GM18858 (cell line): Measurements from ENCODE around the gene LRRC37B.
"Not testable (repeated sequence)": the region's sequence is repeated elsewhere in the genome, so short reads cannot be mapped to it uniquely, and the experiment has no call there.

Experiments used
- ATAC-seq: cut with Tn5 transposase; IDR thresholded peaks from one replicate; pipeline ENCODE4 v1.9.1; 2021; ENCODE audit not compliant: unreplicated experiment

Gene LRRC37B

GRCh38 chr17:32041306-32041875 is 34.2 kb downstream of the LRRC37B start:
- ATAC-seq = not testable (repeated sequence)

- not testable (repeated sequence) for ATAC-seq
Measured at GRCh38 chr17:32042266-32042665, 35.1 kb downstream of the LRRC37B start.

GRCh38 chr17:32045611-32046010 is 38.4 kb downstream of the LRRC37B start:
- not testable (repeated sequence) for ATAC-seq

- not testable (repeated sequence) for ATAC-seq
Measured at GRCh38 chr17:32047663-32048062, 40.5 kb downstream of the LRRC37B start.

GRCh38 chr17:32054985-32055384 is 47.8 kb downstream of the LRRC37B start:
- not testable (repeated sequence) for ATAC-seq

- not testable (repeated sequence) for ATAC-seq
Measured at GRCh38 chr17:32055425-32055824, 48.2 kb downstream of the LRRC37B start.

GRCh38 chr17:32056500-32056899 is 49.3 kb downstream of the LRRC37B start:
- ATAC-seq = not testable (repeated sequence)

- ATAC-seq = not testable (repeated sequence)
Measured at GRCh38 chr17:32057460-32058105, 50.4 kb downstream of the LRRC37B start.

- not testable (repeated sequence) for ATAC-seq
Measured at GRCh38 chr17:32060695-32061094, 53.5 kb downstream of the LRRC37B start.

- not testable (repeated sequence) for ATAC-seq
Measured at GRCh38 chr17:32061840-32062239, 54.7 kb downstream of the LRRC37B start.

GRCh38 chr17:32064091-32064490 is 56.9 kb downstream of the LRRC37B start:
- ATAC-seq = not testable (repeated sequence)

GRCh38 chr17:32066123-32066680 is 59.0 kb downstream of the LRRC37B start:
- not testable (repeated sequence) for ATAC-seq

GRCh38 chr17:32066863-32067642 is 59.9 kb downstream of the LRRC37B start:
- ATAC-seq = not testable (repeated sequence)

GRCh38 chr17:32069067-32069466 is 61.9 kb downstream of the LRRC37B start:
- not testable (repeated sequence) for ATAC-seq

- not testable (repeated sequence) for ATAC-seq
Measured at GRCh38 chr17:32071961-32072360, 64.8 kb downstream of the LRRC37B start.

GRCh38 chr17:32073131-32073530 is 65.9 kb downstream of the LRRC37B start:
- ATAC-seq = not testable (repeated sequence)

GRCh38 chr17:32079753-32080152 is 72.6 kb downstream of the LRRC37B start:
- ATAC-seq = not testable (repeated sequence)

- ATAC-seq = not testable (repeated sequence)
Measured at GRCh38 chr17:32083550-32083979, 76.4 kb downstream of the LRRC37B start.

- ATAC-seq = not testable (repeated sequence)
Measured at GRCh38 chr17:32084003-32084941, 77.1 kb downstream of the LRRC37B start.
